Measurements from ENCODE around the gene FCRLA.

Gene FCRLA

GRCh38 chr1:161740921-161741320 is 33.9 kb downstream of the FCRLA start:
- POLR2A ChIA-PET = no interaction called here
- no peaks in the 10 kb centered on the region for H3K36me3 ChIP-seq (ENCODE audit: control insufficient read depth in 4 of 4, insufficient read depth in 4 of 4, low read length in 3 of 4)
- no peaks in the 10 kb centered on the region for H3K27me3 ChIP-seq (replicated peaks in 2 of 5; ENCODE audit: control insufficient read depth in 4 of 5, insufficient read depth in 5 of 5, low read length in 4 of 5)
- H3K4me1 ChIP-seq (ENCODE audit: control extremely low read depth in 1 of 4, control insufficient read depth in 4 of 4, insufficient read depth in 4 of 4, low read length in 3 of 4) = peaks cover 11 to 30% (median 16%) of the 10 kb centered on the region in 4 experiments
- H3K27ac ChIP-seq (ENCODE audit: insufficient read depth in 1 of 2, low read depth in 1 of 2, low read length in 2 of 2, poor library complexity in 1 of 2, severe bottlenecking in 2 of 2) = no peak overlapping the region
- H3K9me3 ChIP-seq (ENCODE audit: control extremely low read depth in 1 of 5, control insufficient read depth in 4 of 5, insufficient read depth in 2 of 5, low read depth in 1 of 5, low read length in 4 of 5) = no peaks in the 10 kb centered on the region
- CTCF ChIA-PET = interaction anchor here (1.2 to 8.8 kb wide), 8 partner anchors 8 to 257 kb away, joined by 3 to 74 read pairs (median 11); partner anchors contain the start of gene DUSP12
- WGBS (ENCODE audit: insufficient coverage) = no CpG with 5 or more reads among the region's 6 CpGs
- no peak overlapping the region for H3K4me3 ChIP-seq (ENCODE audit: control insufficient read depth in 1 of 7, extremely low read depth in 1 of 7, insufficient read depth in 4 of 7, low read depth in 2 of 7, low read length in 6 of 7)
- DNase-seq = peak in 2 of 3 donors; percentile 55 to 57

DNA sequence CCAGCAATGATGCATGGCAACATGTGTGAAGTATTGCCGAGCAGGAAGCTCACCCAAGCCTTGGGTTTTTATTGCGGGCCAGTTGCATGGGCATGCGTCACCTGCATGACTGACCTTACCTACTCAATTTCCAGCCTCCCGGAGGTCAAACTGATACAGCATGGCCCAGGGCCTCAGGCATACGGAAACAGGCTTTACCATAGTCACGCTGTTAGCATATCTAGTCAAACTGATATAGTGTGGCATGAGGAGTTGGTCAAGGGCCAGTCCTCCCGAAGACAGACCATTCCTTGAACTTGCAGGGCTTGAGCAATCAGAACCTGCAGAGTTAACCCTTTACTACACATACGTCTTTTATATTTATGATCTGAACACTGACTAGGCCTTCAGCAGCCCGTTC is 36.2 kb downstream of the FCRLA start:
- peaks cover 11 to 30% (median 16%) of the 10 kb centered on the region in 4 experiments for H3K4me1 ChIP-seq (ENCODE audit: control extremely low read depth in 1 of 4, control insufficient read depth in 4 of 4, insufficient read depth in 4 of 4, low read length in 3 of 4)
- H3K9me3 ChIP-seq (ENCODE audit: control extremely low read depth in 1 of 5, control insufficient read depth in 4 of 5, insufficient read depth in 2 of 5, low read depth in 1 of 5, low read length in 4 of 5) = no peaks in the 10 kb centered on the region
- ChIA-PET CTCF (interaction anchor here (0.9 to 8.8 kb wide), 4 partner anchors 15 to 263 kb away, joined by 3 to 74 read pairs (median 28); no protein-coding TSS in a partner anchor), POLR2A (no interaction called here)
- 98% methylated on average over 9 of the region's 9 CpGs for WGBS (ENCODE audit: insufficient coverage)
- no peak overlapping the region for H3K4me3 ChIP-seq (ENCODE audit: control insufficient read depth in 1 of 7, extremely low read depth in 1 of 7, insufficient read depth in 4 of 7, low read depth in 2 of 7, low read length in 6 of 7)
- H3K27me3 ChIP-seq (replicated peaks in 2 of 5; ENCODE audit: control insufficient read depth in 4 of 5, insufficient read depth in 5 of 5, low read length in 4 of 5) = no peaks in the 10 kb centered on the region
- H3K27ac ChIP-seq (ENCODE audit: insufficient read depth in 1 of 2, low read depth in 1 of 2, low read length in 2 of 2, poor library complexity in 1 of 2, severe bottlenecking in 2 of 2) = no peak overlapping the region
- no peaks in the 10 kb centered on the region for H3K36me3 ChIP-seq (ENCODE audit: control insufficient read depth in 4 of 4, insufficient read depth in 4 of 4, low read length in 3 of 4)
- no peak for DNase-seq

DNA sequence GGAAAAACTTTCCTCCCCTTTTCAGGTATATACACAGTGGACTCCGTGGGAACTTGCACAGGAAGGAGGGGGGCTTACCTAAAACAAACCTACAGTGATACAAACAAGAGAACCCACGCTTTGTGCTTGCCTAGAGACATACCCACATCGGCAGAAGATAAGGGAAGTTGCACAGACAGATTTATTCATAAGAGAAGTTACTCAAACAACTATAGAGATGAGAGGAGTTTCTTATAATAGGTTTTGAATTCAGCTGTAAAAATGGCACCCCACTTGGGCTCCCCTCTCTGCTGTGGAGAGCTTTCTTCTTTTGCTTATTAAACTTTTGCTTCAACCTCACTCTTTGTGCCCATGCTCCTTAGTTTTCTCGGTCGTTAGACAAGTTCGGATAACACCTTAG is 40.8 kb downstream of the FCRLA start:
- H3K4me1 ChIP-seq (ENCODE audit: control extremely low read depth in 1 of 4, control insufficient read depth in 4 of 4, insufficient read depth in 4 of 4, low read length in 3 of 4) = peaks cover 3 to 17% (median 12%) of the 10 kb centered on the region in 4 experiments
- no peaks in the 10 kb centered on the region for H3K9me3 ChIP-seq (ENCODE audit: control extremely low read depth in 1 of 5, control insufficient read depth in 4 of 5, insufficient read depth in 2 of 5, low read depth in 1 of 5, low read length in 4 of 5)
- H3K27ac ChIP-seq (ENCODE audit: insufficient read depth in 1 of 2, low read depth in 1 of 2, low read length in 2 of 2, poor library complexity in 1 of 2, severe bottlenecking in 2 of 2) = no peak overlapping the region
- POLR2A ChIA-PET = no interaction called here
- no peaks in the 10 kb centered on the region for H3K27me3 ChIP-seq (replicated peaks in 2 of 5; ENCODE audit: control insufficient read depth in 4 of 5, insufficient read depth in 5 of 5, low read length in 4 of 5)
- H3K36me3 ChIP-seq (ENCODE audit: control insufficient read depth in 4 of 4, insufficient read depth in 4 of 4, low read length in 3 of 4) = peaks cover 0 to 11% (median 4%) of the 10 kb centered on the region in 4 experiments
- CTCF ChIA-PET = interaction anchor here (1.5 to 3.8 kb wide), 3 partner anchors 9 to 264 kb away, joined by 3 to 37 read pairs (median 9); no protein-coding TSS in a partner anchor
- 67% methylated on average over 1 of the region's 6 CpGs for WGBS (ENCODE audit: insufficient coverage)
- no peak overlapping the region for H3K4me3 ChIP-seq (ENCODE audit: control insufficient read depth in 1 of 7, extremely low read depth in 1 of 7, insufficient read depth in 4 of 7, low read depth in 2 of 7, low read length in 6 of 7)
- peak in 1 of 3 donors; percentile 35 for DNase-seq

DNA sequence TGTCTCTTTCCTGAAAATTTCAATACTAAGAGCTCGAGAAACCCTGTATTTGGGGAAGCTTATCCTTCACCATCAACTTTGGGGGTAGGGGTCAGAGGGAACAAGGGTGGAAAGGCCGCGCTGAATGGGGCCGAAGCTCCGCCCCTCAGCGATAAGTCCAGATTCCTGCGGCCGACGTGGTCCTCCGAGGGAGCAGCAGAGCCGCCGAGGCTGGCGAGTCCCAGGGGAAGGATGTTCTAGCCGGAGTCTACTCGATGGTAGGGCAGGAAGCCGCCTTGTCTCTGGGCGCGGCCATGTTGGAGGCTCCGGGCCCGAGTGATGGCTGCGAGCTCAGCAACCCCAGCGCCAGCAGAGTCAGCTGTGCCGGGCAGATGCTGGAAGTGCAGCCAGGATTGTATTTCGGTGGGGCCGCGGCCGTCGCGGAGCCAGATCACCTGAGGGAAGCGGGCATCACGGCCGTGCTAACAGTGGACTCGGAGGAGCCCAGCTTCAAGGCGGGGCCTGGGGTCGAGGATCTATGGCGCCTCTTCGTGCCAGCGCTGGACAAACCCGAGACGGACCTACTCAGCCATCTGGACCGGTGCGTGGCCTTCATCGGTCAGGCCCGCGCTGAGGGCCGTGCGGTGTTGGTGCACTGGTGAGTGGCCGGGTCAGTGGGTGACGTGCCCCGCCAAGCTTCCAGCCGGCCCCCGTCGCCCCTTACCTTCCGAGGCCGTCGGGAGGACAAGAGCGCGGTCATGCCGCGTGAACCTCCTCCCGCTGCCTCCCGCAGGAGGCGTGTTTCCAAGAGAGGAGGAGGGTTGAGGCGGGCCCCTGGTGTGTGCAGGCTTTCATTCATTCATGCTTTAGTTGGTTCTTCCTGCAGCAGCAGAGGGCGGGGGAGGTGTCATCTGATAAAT is 42.7 kb downstream of the FCRLA start, which contains the start of gene DUSP12:
Gene DUSP12, plus strand, starts transcription at position 278 of the 899 bp plus-strand sequence. Its CDS starts 16 bp downstream, at position 294.
- 0% methylated on average over 64 of the region's 65 CpGs for WGBS (ENCODE audit: insufficient coverage)
- CTCF ChIA-PET = interaction anchor here (1.0 to 3.8 kb wide), 8 partner anchors 9 to 287 kb away, joined by 3 to 37 read pairs (median 4); no protein-coding TSS in a partner anchor

GRCh38 chr1:161763522-161764098 is 56.6 kb downstream of the FCRLA start:
- Histone ChIP-seq H3K4me3 (ENCODE audit: control insufficient read depth in 1 of 7, extremely low read depth in 1 of 7, insufficient read depth in 4 of 7, low read depth in 2 of 7, low read length in 6 of 7) (peak overlapping the region in 1 of 7 experiments; percentile 48), H3K4me1 (ENCODE audit: control extremely low read depth in 1 of 4, control insufficient read depth in 4 of 4, insufficient read depth in 4 of 4, low read length in 3 of 4) (peaks cover 11 to 24% (median 13%) of the 10 kb centered on the region in 4 experiments), H3K27ac (ENCODE audit: insufficient read depth in 1 of 2, low read depth in 1 of 2, low read length in 2 of 2, poor library complexity in 1 of 2, severe bottlenecking in 2 of 2) (no peak overlapping the region), H3K9me3 (ENCODE audit: control extremely low read depth in 1 of 5, control insufficient read depth in 4 of 5, insufficient read depth in 2 of 5, low read depth in 1 of 5, low read length in 4 of 5) (no peaks in the 10 kb centered on the region), H3K27me3 (replicated peaks in 2 of 5; ENCODE audit: control insufficient read depth in 4 of 5, insufficient read depth in 5 of 5, low read length in 4 of 5) (no peaks in the 10 kb centered on the region), H3K36me3 (ENCODE audit: control insufficient read depth in 4 of 4, insufficient read depth in 4 of 4, low read length in 3 of 4) (peaks cover 2 to 3% (median 2%) of the 10 kb centered on the region in 4 experiments)
- peak in 2 of 3 donors; percentile 54 to 61 for DNase-seq
- POLR2A ChIA-PET = no interaction called here
- WGBS (ENCODE audit: insufficient coverage) = 63% methylated on average over 2 of the region's 7 CpGs
- CTCF ChIA-PET = interaction anchor here (1.0 to 2.6 kb wide), 4 partner anchors 10 to 28 kb away, joined by 3 to 17 read pairs (median 5); partner anchors contain the start of gene DUSP12

More for the DNA sequence above, 42.7 kb downstream of the FCRLA start, which contains the start of gene DUSP12:
- Histone ChIP-seq H3K4me3 (ENCODE audit: control insufficient read depth in 1 of 7, extremely low read depth in 1 of 7, insufficient read depth in 4 of 7, low read depth in 2 of 7, low read length in 6 of 7) (peak within 1 kb of the TSS; percentile 84 to 100 (median 98)), H3K9me3 (ENCODE audit: control extremely low read depth in 1 of 5, control insufficient read depth in 4 of 5, insufficient read depth in 2 of 5, low read depth in 1 of 5, low read length in 4 of 5) (peaks cover 0 to 4% (median 0%) of the 10 kb centered on the region in 5 experiments), H3K27me3 (replicated peaks in 2 of 5; ENCODE audit: control insufficient read depth in 4 of 5, insufficient read depth in 5 of 5, low read length in 4 of 5) (no peaks in the 10 kb centered on the region), H3K27ac (ENCODE audit: insufficient read depth in 1 of 2, low read depth in 1 of 2, low read length in 2 of 2, poor library complexity in 1 of 2, severe bottlenecking in 2 of 2) (peak within 1 kb of the TSS; percentile 40 to 85), H3K36me3 (ENCODE audit: control insufficient read depth in 4 of 4, insufficient read depth in 4 of 4, low read length in 3 of 4) (peaks cover 9 to 31% (median 18%) of the 10 kb centered on the region in 4 experiments), H3K4me1 (ENCODE audit: control extremely low read depth in 1 of 4, control insufficient read depth in 4 of 4, insufficient read depth in 4 of 4, low read length in 3 of 4) (peaks cover 3 to 17% (median 12%) of the 10 kb centered on the region in 4 experiments)
- DNase-seq = peak; percentile 93 to 95 (median 95)
- POLR2A ChIA-PET = interaction anchor here (0.7 to 1.3 kb wide), 2 partner anchors 12 to 17 kb away, joined by 3 to 4 read pairs; partner anchors contain the start of gene ATF6

Data from common myeloid progenitor, CD34-positive (primary cell).